ENCODE measurements around the gene PTGER2. TPM values are rescaled to one million over a fixed set of nuclear protein-coding genes. Genes with fewer than 3 reads are reported as not detected.

Gene PTGER2
- 0.41 TPM for total RNA-seq (2021; ENCODE audit: unreplicated experiment)
- 1.9 TPM for polyA plus RNA-seq (2012; ENCODE audit: insufficient read length)
- percentile 25 among the genes with signal in this experiment for Bru-seq, nascent RNA
- percentile 15 among the genes with signal in this experiment for BruChase-seq, experiment 1, labeled RNA remaining after a 2-hour chase
- BruChase-seq, experiment 2, labeled RNA remaining after a 6-hour chase: percentile 18 among the genes with signal in this experiment
- long read RNA-seq, partial matches to known transcripts: 0 of 1 reads
- long read RNA-seq, other reads (novel, unspliced or antisense): 0 of 1 reads

DNA sequence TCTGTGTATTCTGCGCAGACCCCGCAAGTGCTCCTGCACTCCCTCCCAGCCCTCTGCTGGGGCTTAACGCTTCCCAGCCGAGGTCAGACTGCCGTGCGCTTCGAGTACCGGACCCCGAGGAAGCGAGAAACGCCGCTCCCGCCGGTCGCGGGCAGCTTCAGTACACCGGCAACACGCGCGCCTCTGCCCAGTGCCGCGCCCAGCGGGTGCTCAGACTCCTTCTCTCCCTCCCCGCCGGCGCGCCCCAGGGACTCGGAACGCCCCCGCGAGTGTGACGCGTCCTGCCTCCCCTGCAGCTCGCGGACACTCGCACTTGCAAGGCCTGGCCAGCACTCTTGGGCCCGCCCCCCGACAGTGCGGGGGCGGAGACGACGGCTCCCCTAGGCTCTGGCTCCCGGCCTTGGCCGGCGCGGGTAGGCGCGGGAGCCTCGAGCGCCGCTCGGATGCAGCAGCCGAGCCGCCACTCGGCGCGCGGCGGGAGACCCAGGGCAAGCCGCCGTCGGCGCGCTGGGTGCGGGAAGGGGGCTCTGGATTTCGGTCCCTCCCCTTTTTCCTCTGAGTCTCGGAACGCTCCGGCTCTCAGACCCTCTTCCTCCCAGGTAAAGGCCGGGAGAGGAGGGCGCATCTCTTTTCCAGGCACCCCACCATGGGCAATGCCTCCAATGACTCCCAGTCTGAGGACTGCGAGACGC lies at the start of gene PTGER2:
Gene PTGER2, plus strand, starts transcription at position 410 of the 692 bp plus-strand sequence. Its CDS starts 237 bp downstream, at position 647.
- no TSS peak for BruUV-seq (replicated peaks)
- Histone ChIP-seq H3K27me3 (ENCODE audit: control insufficient read depth, insufficient read depth, low read length) (peaks cover 8% of the 10 kb centered on the region), H3K36me3 (ENCODE audit: control insufficient read depth, insufficient read depth, low read length) (no peaks in the 10 kb centered on the region), H3K4me1 (ENCODE audit: control insufficient read depth, insufficient read depth, low read length) (no peaks in the 10 kb centered on the region), H3K4me3 (ENCODE audit: low read depth in 2 of 2, low read length in 2 of 2) (peak within 1 kb of the TSS; percentile 42 to 62), H3K27ac (ENCODE audit: low read length) (no peak within 1 kb of the TSS), H3K9me3 (ENCODE audit: control insufficient read depth, insufficient read depth, low read depth, low read length) (no peaks in the 10 kb centered on the region)
- peak; percentile 81 for ATAC-seq
- in situ Hi-C loops (cut with HindIII; ENCODE audit: low pct_unique_long_range_greater_than_20kb, low sequenced_read_pairs) (no loop called here), intact Hi-C loops (cut with micrococcal nuclease; ENCODE audit: unreplicated experiment) (no loop called here)
- TF ChIP-seq, protein P1, sequence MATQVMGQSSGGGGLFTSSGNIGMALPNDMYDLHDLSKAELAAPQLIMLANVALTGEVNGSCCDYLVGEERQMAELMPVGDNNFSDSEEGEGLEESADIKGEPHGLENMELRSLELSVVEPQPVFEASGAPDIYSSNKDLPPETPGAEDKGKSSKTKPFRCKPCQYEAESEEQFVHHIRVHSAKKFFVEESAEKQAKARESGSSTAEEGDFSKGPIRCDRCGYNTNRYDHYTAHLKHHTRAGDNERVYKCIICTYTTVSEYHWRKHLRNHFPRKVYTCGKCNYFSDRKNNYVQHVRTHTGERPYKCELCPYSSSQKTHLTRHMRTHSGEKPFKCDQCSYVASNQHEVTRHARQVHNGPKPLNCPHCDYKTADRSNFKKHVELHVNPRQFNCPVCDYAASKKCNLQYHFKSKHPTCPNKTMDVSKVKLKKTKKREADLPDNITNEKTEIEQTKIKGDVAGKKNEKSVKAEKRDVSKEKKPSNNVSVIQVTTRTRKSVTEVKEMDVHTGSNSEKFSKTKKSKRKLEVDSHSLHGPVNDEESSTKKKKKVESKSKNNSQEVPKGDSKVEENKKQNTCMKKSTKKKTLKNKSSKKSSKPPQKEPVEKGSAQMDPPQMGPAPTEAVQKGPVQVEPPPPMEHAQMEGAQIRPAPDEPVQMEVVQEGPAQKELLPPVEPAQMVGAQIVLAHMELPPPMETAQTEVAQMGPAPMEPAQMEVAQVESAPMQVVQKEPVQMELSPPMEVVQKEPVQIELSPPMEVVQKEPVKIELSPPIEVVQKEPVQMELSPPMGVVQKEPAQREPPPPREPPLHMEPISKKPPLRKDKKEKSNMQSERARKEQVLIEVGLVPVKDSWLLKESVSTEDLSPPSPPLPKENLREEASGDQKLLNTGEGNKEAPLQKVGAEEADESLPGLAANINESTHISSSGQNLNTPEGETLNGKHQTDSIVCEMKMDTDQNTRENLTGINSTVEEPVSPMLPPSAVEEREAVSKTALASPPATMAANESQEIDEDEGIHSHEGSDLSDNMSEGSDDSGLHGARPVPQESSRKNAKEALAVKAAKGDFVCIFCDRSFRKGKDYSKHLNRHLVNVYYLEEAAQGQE (IDR thresholded peaks at IDR 0.05; ENCODE audit: insufficient read depth in 1 of 2, low read depth in 2 of 2, low read length in 1 of 2): no peak
- no peak for TF ChIP-seq POLR2AphosphoS5 (IDR thresholded peaks at IDR 0.05; ENCODE audit: low read depth, low read length)
- DNase-seq (ENCODE audit: low read depth, low spot score): no peak
- CTCF ChIA-PET: no interaction called here
- POLR2A ChIA-PET: no interaction called here

- in situ Hi-C loops (cut with HindIII; ENCODE audit: low pct_unique_long_range_greater_than_20kb, low sequenced_read_pairs) (no loop called here), intact Hi-C loops (cut with micrococcal nuclease; ENCODE audit: unreplicated experiment) (no loop called here)
- no peak for TF ChIP-seq CTCF (IDR thresholded peaks at IDR 0.05)
- TF ChIP-seq SIN3A (IDR thresholded peaks at IDR 0.05; ENCODE audit: borderline replicate concordance, insufficient read depth, low read depth, low read length): no peak
- no peak for TF ChIP-seq POLR2AphosphoS5 (IDR thresholded peaks at IDR 0.05; ENCODE audit: low read depth, low read length)
- no peak for TF ChIP-seq TCF7L2 (IDR thresholded peaks at IDR 0.05; ENCODE audit: low read depth, low read length)
- TF ChIP-seq, protein P1 (IDR thresholded peaks at IDR 0.05; ENCODE audit: insufficient read depth in 1 of 2, low read depth in 2 of 2, low read length in 1 of 2): no peak
- Histone ChIP-seq H3K4me1 (ENCODE audit: control insufficient read depth, insufficient read depth, low read length) (no peaks in the 10 kb centered on the region; the same call in 1 of the 2 replicates), H3K9me3 (ENCODE audit: control insufficient read depth, insufficient read depth, low read depth, low read length) (no peaks in the 10 kb centered on the region), H3K27ac (ENCODE audit: low read length) (no peak overlapping the region), H3K27me3 (ENCODE audit: control insufficient read depth, insufficient read depth, low read length) (peaks cover 6% of the 10 kb centered on the region), H3K36me3 (ENCODE audit: control insufficient read depth, insufficient read depth, low read length) (no peaks in the 10 kb centered on the region), H3K4me3 (ENCODE audit: low read depth in 2 of 2, low read length in 2 of 2) (no peak overlapping the region)
- POLR2A ChIA-PET: no interaction called here
- CTCF ChIA-PET: no interaction called here
- no TSS peak for BruUV-seq (replicated peaks)
- DNase-seq (ENCODE audit: low read depth, low spot score) (no peak), ATAC-seq (no peak)
Measured at GRCh38 chr14:52265253-52265652, 48.9 kb upstream of the PTGER2 start.
